Fibroblast of pulmonary artery (primary cell): ENCODE measurements around the gene B3GLCT.
A peak's percentile ranks its signal among the peaks of the same experiment; 100 is the strongest.

Source experiments
- DNase-seq: peaks from one replicate; pipeline ENCODE4 v3.0.0-alpha.2; 2010; ENCODE audit warnings: low read depth
- H3K4me3 ChIP-seq: replicated peaks from 2 replicates; pipeline ENCODE4 v1.5.1; 2011; ENCODE audit warnings: low read depth, mild to moderate bottlenecking, control low read depth, low read length, moderate library complexity
- CTCF ChIP-seq: IDR thresholded peaks from 2 replicates; pipeline ENCODE4 v1.5.1; 2011; ENCODE audit warnings: mild to moderate bottlenecking, control low read depth, low read length, inconsistent platforms; ENCODE audit errors: missing control alignments

Gene B3GLCT

GRCh38 chr13:31234729-31235128, 35.0 kb downstream of the B3GLCT start:
- peak; percentile 48 for TF ChIP-seq CTCF
- no peak overlapping the region for H3K4me3 ChIP-seq
- peak; percentile 29 for DNase-seq

GRCh38 chr13:31236211-31236786, 36.5 kb downstream of the B3GLCT start:
- peak; percentile 78 for TF ChIP-seq CTCF
- peak; percentile 64 for DNase-seq
- H3K4me3 ChIP-seq: no peak overlapping the region

GRCh38 chr13:31240921-31241320, 41.1 kb downstream of the B3GLCT start:
- TF ChIP-seq CTCF: no peak
- no peak overlapping the region for H3K4me3 ChIP-seq
- DNase-seq: peak; percentile 49

GRCh38 chr13:31242367-31242766, 42.6 kb downstream of the B3GLCT start:
- TF ChIP-seq CTCF: no peak
- peak; percentile 10 for DNase-seq
- no peak overlapping the region for H3K4me3 ChIP-seq

- DNase-seq: peak; percentile 12
- TF ChIP-seq CTCF: no peak
- no peak overlapping the region for H3K4me3 ChIP-seq
Measured at GRCh38 chr13:31242916-31243315, 43.1 kb downstream of the B3GLCT start.

- H3K4me3 ChIP-seq: no peak overlapping the region
- no peak for DNase-seq
- TF ChIP-seq CTCF: no peak
Measured at GRCh38 chr13:31245598-31246373, 46.0 kb downstream of the B3GLCT start.
